ENCODE measurements around the gene DLG2. TPM values are rescaled to one million over a fixed set of nuclear protein-coding genes. Genes with fewer than 3 reads are reported as not detected.
"Not testable (repeated sequence)": the region's sequence is repeated elsewhere in the genome, so short reads cannot be mapped to it uniquely, and the experiment has no call there.

DLG2 gene
- total RNA-seq, 2 experiments from 2014 or later: 1.3 to 1.7 TPM

- Mint-ChIP-seq H3K9me3 (peaks cover 6% of the 10 kb centered on the region), H3K36me3 (ENCODE audit: low read depth) (no peaks in the 10 kb centered on the region), H3K27me3 (no peaks in the 10 kb centered on the region), H3K4me1 (no peaks in the 10 kb centered on the region), H3K27ac (no peak overlapping the region), H3K4me3 (no peak overlapping the region)
- ChIA-PET CTCF (no interaction called here), POLR2A (no interaction called here)
- no peak for DNase-seq
Measured at GRCh38 chr11:85301895-85302678, 325.1 kb downstream of the DLG2 start.

- Mint-ChIP-seq H3K4me1 (no peaks in the 10 kb centered on the region), H3K4me3 (no peak overlapping the region), H3K27ac (no peak overlapping the region), H3K9me3 (no peaks in the 10 kb centered on the region), H3K36me3 (ENCODE audit: low read depth) (no peaks in the 10 kb centered on the region), H3K27me3 (no peaks in the 10 kb centered on the region)
- CTCF ChIA-PET: no interaction called here
- POLR2A ChIA-PET: no interaction called here
- no peak for DNase-seq
Measured at GRCh38 chr11:85299258-85299942, 327.7 kb downstream of the DLG2 start.

GRCh38 chr11:85295694-85296271 is 331.4 kb downstream of the DLG2 start:
- CTCF ChIA-PET: no interaction called here
- Mint-ChIP-seq H3K27me3 (no peaks in the 10 kb centered on the region), H3K4me3 (no peak overlapping the region), H3K36me3 (ENCODE audit: low read depth) (no peaks in the 10 kb centered on the region), H3K27ac (no peak overlapping the region), H3K9me3 (peaks cover 2% of the 10 kb centered on the region), H3K4me1 (no peaks in the 10 kb centered on the region)
- POLR2A ChIA-PET: no interaction called here
- no peak for DNase-seq

- no peaks in the 10 kb centered on the region for H3K4me1 Mint-ChIP-seq
- H3K27me3 Mint-ChIP-seq: no peaks in the 10 kb centered on the region
- CTCF ChIA-PET: no interaction called here
- POLR2A ChIA-PET: no interaction called here
- no peak for DNase-seq
- peaks cover 2% of the 10 kb centered on the region for H3K9me3 Mint-ChIP-seq
- no peak overlapping the region for H3K4me3 Mint-ChIP-seq
- no peak overlapping the region for H3K27ac Mint-ChIP-seq
- no peaks in the 10 kb centered on the region for H3K36me3 Mint-ChIP-seq (ENCODE audit: low read depth)
Measured at GRCh38 chr11:85281550-85281949, 345.6 kb downstream of the DLG2 start.

GRCh38 chr11:85279267-85279666 is 347.9 kb downstream of the DLG2 start:
- no peak for DNase-seq
- ChIA-PET CTCF (no interaction called here), POLR2A (no interaction called here)
- no peaks in the 10 kb centered on the region for H3K27me3 Mint-ChIP-seq
- no peaks in the 10 kb centered on the region for H3K36me3 Mint-ChIP-seq (ENCODE audit: low read depth)
- no peaks in the 10 kb centered on the region for H3K4me1 Mint-ChIP-seq
- H3K9me3 Mint-ChIP-seq: peaks cover 2% of the 10 kb centered on the region
- H3K27ac Mint-ChIP-seq: no peak overlapping the region
- no peak overlapping the region for H3K4me3 Mint-ChIP-seq

- H3K27ac Mint-ChIP-seq: no peak overlapping the region
- H3K4me3 Mint-ChIP-seq: no peak overlapping the region
- no peaks in the 10 kb centered on the region for H3K36me3 Mint-ChIP-seq (ENCODE audit: low read depth)
- ChIA-PET CTCF (no interaction called here), POLR2A (no interaction called here)
- DNase-seq: no peak
- H3K27me3 Mint-ChIP-seq: no peaks in the 10 kb centered on the region
- no peaks in the 10 kb centered on the region for H3K4me1 Mint-ChIP-seq
- H3K9me3 Mint-ChIP-seq: peaks cover under 1% of the 10 kb centered on the region
Measured at GRCh38 chr11:85277693-85278092, 349.5 kb downstream of the DLG2 start.

GRCh38 chr11:85276332-85276731 is 350.8 kb downstream of the DLG2 start:
- H3K4me1 Mint-ChIP-seq: no peaks in the 10 kb centered on the region
- no peak for DNase-seq
- H3K9me3 Mint-ChIP-seq: no peaks in the 10 kb centered on the region
- CTCF ChIA-PET: no interaction called here
- H3K27me3 Mint-ChIP-seq: no peaks in the 10 kb centered on the region
- POLR2A ChIA-PET: no interaction called here
- H3K36me3 Mint-ChIP-seq (ENCODE audit: low read depth): no peaks in the 10 kb centered on the region
- no peak overlapping the region for H3K27ac Mint-ChIP-seq
- no peak overlapping the region for H3K4me3 Mint-ChIP-seq

- DNase-seq; CTCF ChIA-PET; H3K9me3 Mint-ChIP-seq; H3K36me3 Mint-ChIP-seq (ENCODE audit: low read depth); H3K4me3 Mint-ChIP-seq; POLR2A ChIA-PET; H3K27ac Mint-ChIP-seq; H3K27me3 Mint-ChIP-seq; H3K4me1 Mint-ChIP-seq: not testable (repeated sequence)
Measured at GRCh38 chr11:85270315-85270714, 356.8 kb downstream of the DLG2 start.

- ChIA-PET POLR2A (no interaction called here), CTCF (no interaction called here)
- H3K4me3 Mint-ChIP-seq: no peak overlapping the region
Measured at GRCh38 chr11:85269109-85269508, 358.0 kb downstream of the DLG2 start.

GRCh38 chr11:85266646-85267045 is 360.5 kb downstream of the DLG2 start:
- ChIA-PET CTCF (no interaction called here), POLR2A (no interaction called here)
- Mint-ChIP-seq H3K4me3 (no peak overlapping the region), H3K9me3 (peaks cover 15% of the 10 kb centered on the region), H3K4me1 (no peaks in the 10 kb centered on the region), H3K27ac (no peak overlapping the region), H3K36me3 (ENCODE audit: low read depth) (no peaks in the 10 kb centered on the region), H3K27me3 (no peaks in the 10 kb centered on the region)
- DNase-seq: no peak

More at GRCh38 chr11:85269109-85269508, 358.0 kb downstream of the DLG2 start:
- Mint-ChIP-seq H3K36me3 (ENCODE audit: low read depth) (no peaks in the 10 kb centered on the region), H3K4me1 (no peaks in the 10 kb centered on the region), H3K27ac (no peak overlapping the region), H3K9me3 (peaks cover 13% of the 10 kb centered on the region), H3K27me3 (no peaks in the 10 kb centered on the region)
- no peak for DNase-seq

GRCh38 chr11:85263328-85263727 is 363.8 kb downstream of the DLG2 start:
- no peaks in the 10 kb centered on the region for H3K27me3 Mint-ChIP-seq
- H3K27ac Mint-ChIP-seq: no peak overlapping the region
- H3K9me3 Mint-ChIP-seq: peaks cover 11% of the 10 kb centered on the region
- CTCF ChIA-PET: no interaction called here
- H3K4me3 Mint-ChIP-seq: no peak overlapping the region
- no peak for DNase-seq
- H3K36me3 Mint-ChIP-seq (ENCODE audit: low read depth): no peaks in the 10 kb centered on the region
- POLR2A ChIA-PET: no interaction called here
- no peaks in the 10 kb centered on the region for H3K4me1 Mint-ChIP-seq

- CTCF ChIA-PET: no interaction called here
Measured at GRCh38 chr11:85257837-85258236, 369.3 kb downstream of the DLG2 start.

GRCh38 chr11:85256433-85256832 is 370.7 kb downstream of the DLG2 start:
- no peak overlapping the region for H3K27ac Mint-ChIP-seq
- no peaks in the 10 kb centered on the region for H3K4me1 Mint-ChIP-seq
- ChIA-PET POLR2A (no interaction called here), CTCF (no interaction called here)
- H3K27me3 Mint-ChIP-seq: no peaks in the 10 kb centered on the region
- H3K4me3 Mint-ChIP-seq: no peak overlapping the region
- DNase-seq: no peak
- peaks cover 6% of the 10 kb centered on the region for H3K9me3 Mint-ChIP-seq
- H3K36me3 Mint-ChIP-seq (ENCODE audit: low read depth): no peaks in the 10 kb centered on the region

More at GRCh38 chr11:85257837-85258236, 369.3 kb downstream of the DLG2 start:
- no peak for DNase-seq
- Mint-ChIP-seq H3K27me3 (no peaks in the 10 kb centered on the region), H3K27ac (no peak overlapping the region), H3K4me3 (no peak overlapping the region), H3K4me1 (no peaks in the 10 kb centered on the region), H3K36me3 (ENCODE audit: low read depth) (no peaks in the 10 kb centered on the region), H3K9me3 (peaks cover 7% of the 10 kb centered on the region)
- POLR2A ChIA-PET: no interaction called here

- POLR2A ChIA-PET: no interaction called here
- H3K4me3 Mint-ChIP-seq: no peak overlapping the region
- peaks cover 5% of the 10 kb centered on the region for H3K9me3 Mint-ChIP-seq
- no peaks in the 10 kb centered on the region for H3K4me1 Mint-ChIP-seq
- no peak overlapping the region for H3K27ac Mint-ChIP-seq
- no peaks in the 10 kb centered on the region for H3K27me3 Mint-ChIP-seq
- no peak for DNase-seq
- no peaks in the 10 kb centered on the region for H3K36me3 Mint-ChIP-seq (ENCODE audit: low read depth)
- CTCF ChIA-PET: no interaction called here
Measured at GRCh38 chr11:85249482-85249881, 377.7 kb downstream of the DLG2 start.

All from activated CD4-positive, alpha-beta memory T cell treated with anti-CD3 and anti-CD28 coated beads, Interleukin-2, amount 10 ng/mL, durations not matched to agents 7 days and 5 days (primary cell).